ENCODE data around the gene RAPGEF4.
A peak's percentile ranks its signal among the peaks of the same experiment; 100 is the strongest.
"Not testable (repeated sequence)": the region's sequence is repeated elsewhere in the genome, so short reads cannot be mapped to it uniquely, and the experiment has no call there.

The RAPGEF4 gene

GRCh38 chr2:173002751-173003541 is 267.3 kb downstream of the RAPGEF4 start:
- no peak for DNase-seq

GRCh38 chr2:173008786-173009185 is 273.1 kb downstream of the RAPGEF4 start:
- DNase-seq: no peak

GRCh38 chr2:173010233-173010632 is 274.6 kb downstream of the RAPGEF4 start:
- no peak for DNase-seq

GRCh38 chr2:173016451-173016850 is 280.8 kb downstream of the RAPGEF4 start:
- no peak for DNase-seq

- no peak for DNase-seq
Observed at GRCh38 chr2:173017646-173018420, 282.2 kb downstream of the RAPGEF4 start.

- DNase-seq: no peak
Observed at GRCh38 chr2:173019755-173020154, 284.1 kb downstream of the RAPGEF4 start.

- peak; percentile 27 for DNase-seq
Observed at GRCh38 chr2:173021939-173022371, 286.3 kb downstream of the RAPGEF4 start.

GRCh38 chr2:173023718-173024117 is 288.1 kb downstream of the RAPGEF4 start:
- DNase-seq: no peak

- DNase-seq: no peak
Observed at GRCh38 chr2:173026479-173026878, 290.8 kb downstream of the RAPGEF4 start.

GRCh38 chr2:173027181-173028128 is 291.8 kb downstream of the RAPGEF4 start:
- DNase-seq: peak; percentile 93

- DNase-seq: no peak
Observed at GRCh38 chr2:173028141-173028540, 292.5 kb downstream of the RAPGEF4 start.

GRCh38 chr2:173028671-173029070 is 293.0 kb downstream of the RAPGEF4 start:
- no peak for DNase-seq

GRCh38 chr2:173030561-173031490 is 295.2 kb downstream of the RAPGEF4 start:
- DNase-seq: no peak

- no peak for DNase-seq
Observed at GRCh38 chr2:173032032-173032431, 296.4 kb downstream of the RAPGEF4 start.

GRCh38 chr2:173033084-173033483 is 297.4 kb downstream of the RAPGEF4 start:
- no peak for DNase-seq

GRCh38 chr2:173034143-173034542 is 298.5 kb downstream of the RAPGEF4 start:
- DNase-seq: no peak

GRCh38 chr2:173037245-173038120 is 301.8 kb downstream of the RAPGEF4 start:
- DNase-seq: no peak

- DNase-seq: not testable (repeated sequence)
Observed at GRCh38 chr2:173038257-173038656, 302.6 kb downstream of the RAPGEF4 start.

- DNase-seq: no peak
Observed at GRCh38 chr2:173040729-173041128, 305.1 kb downstream of the RAPGEF4 start.

- no peak for DNase-seq
Observed at GRCh38 chr2:173043476-173043875, 307.8 kb downstream of the RAPGEF4 start.
